Metanephros (tissue), 1 donor: Measurements from ENCODE around the gene SLC35C1. TPM values are rescaled to one million over a fixed set of nuclear protein-coding genes. Genes with fewer than 3 reads are reported as not detected.

Experiments
- total RNA-seq: library from RNA; depleted of rRNA; stranded (reverse); fragments of >200 nt; gene quantifications from one replicate; pipeline ENCODE4 v1.2.3, GENCODE V29; 2014

SLC35C1 gene
- total RNA-seq, result 6.5 TPM

GRCh38 chr11:45804761-45805304 lies at the start of gene SLC35C1:
Gene SLC35C1, plus strand, starts transcription at chr11:45805149. Its CDS starts 653 bp downstream, at chr11:45805802.

DNA sequence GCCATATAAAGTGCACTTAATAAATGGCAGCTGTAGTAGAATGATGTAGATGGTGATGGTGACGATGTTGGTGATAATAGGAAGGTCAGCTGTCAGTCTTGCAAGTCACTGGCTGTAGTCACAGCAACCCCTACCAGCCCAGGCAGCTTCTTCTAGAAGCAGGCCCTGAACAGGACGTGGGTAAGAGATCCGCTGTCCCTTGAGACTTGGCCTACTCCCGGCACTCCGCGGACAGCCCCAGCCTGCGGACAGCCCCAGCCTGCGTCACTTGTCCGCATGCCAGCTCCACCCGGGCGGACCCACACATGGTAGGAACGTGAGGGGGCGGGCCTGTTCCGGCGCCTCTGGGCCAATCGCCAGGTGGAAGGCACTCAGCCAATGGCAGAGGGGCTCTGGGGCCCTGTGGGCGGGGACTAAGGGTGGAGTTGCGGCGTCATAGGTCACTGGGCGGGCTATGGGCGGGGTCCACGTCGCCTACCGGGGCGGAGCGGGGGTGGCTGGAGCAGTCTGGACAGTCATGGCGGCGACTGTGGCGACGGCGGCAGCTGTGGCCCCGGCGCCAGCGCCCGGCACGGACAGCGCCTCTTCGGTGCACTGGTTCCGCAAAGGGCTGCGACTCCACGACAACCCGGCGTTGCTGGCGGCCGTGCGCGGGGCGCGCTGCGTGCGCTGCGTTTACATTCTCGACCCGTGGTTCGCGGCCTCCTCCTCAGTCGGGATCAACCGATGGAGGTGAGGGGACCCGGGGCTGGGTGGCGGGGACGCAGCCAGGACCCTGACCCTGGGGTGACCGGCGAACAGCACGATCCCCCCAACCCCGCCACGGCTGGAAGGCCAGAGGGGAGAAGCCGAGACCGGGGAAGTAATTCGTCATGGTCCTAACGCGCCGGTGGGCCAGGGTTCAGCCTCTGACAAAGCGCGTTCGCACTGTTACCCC lies 42.3 kb downstream of the SLC35C1 start, which contains the start of gene CRY2:
CRY2 (plus strand) TSS at position 502 of the 937 bp plus-strand sequence; CDS start at position 518, 16 bp downstream.

Other genes with a start within 250 kb of the SLC35C1 start
- 5.7 TPM for gene CHST1, start 139.5 kb upstream of the SLC35C1 start, total RNA-seq
- 47.9 TPM for gene CRY2, start 42.3 kb downstream of the SLC35C1 start, total RNA-seq
- gene MAPK8IP1, start 80.5 kb downstream of the SLC35C1 start, total RNA-seq, result 11.3 TPM
- gene FREY1, start 102.1 kb downstream of the SLC35C1 start, total RNA-seq, result 0.64 TPM
- 14.8 TPM for gene PEX16, start 112.7 kb downstream of the SLC35C1 start, total RNA-seq
- 14.3 TPM for gene LARGE2, start 117.5 kb downstream of the SLC35C1 start, total RNA-seq